ENCODE data around the gene ITPRIP. TPM values are rescaled to one million over a fixed set of nuclear protein-coding genes. Genes with fewer than 3 reads are reported as not detected.

Gene ITPRIP
- total and polyA plus RNA-seq, 2 donors from 2014 or later = 9.0 to 21.6 TPM

GRCh38 chr10:104316321-104317099 is 21.8 kb downstream of the ITPRIP start:
- H3K9ac ChIP-seq (ENCODE audit: low read length in 3 of 3) = no peak overlapping the region

GRCh38 chr10:104315486-104315921 is 22.8 kb downstream of the ITPRIP start:
- TF ChIP-seq CTCF (IDR thresholded peaks at IDR 0.05; ENCODE audit: borderline replicate concordance, extremely low read depth, insufficient read depth) = no peak
- FAIRE-seq = no peak
- DNase-seq = no peak
- intact Hi-C loops (cut with DNase I) = no loop called here
- Histone ChIP-seq H3K27me3 (ENCODE audit: control insufficient read depth, insufficient read depth, low read length) (no peaks in the 10 kb centered on the region), H3K9ac (ENCODE audit: low read length in 3 of 3) (no peak overlapping the region), H3K4me1 (ENCODE audit: control insufficient read depth in 2 of 3, insufficient read depth in 2 of 3, low read depth in 1 of 3, low read length in 3 of 3) (peaks cover 0 to 23% (median 11%) of the 10 kb centered on the region in 3 donors), H3K27ac (ENCODE audit: low read depth in 2 of 2, low read length in 2 of 2) (no peak overlapping the region), H3K9me3 (ENCODE audit: control insufficient read depth in 2 of 3, insufficient read depth in 1 of 3, low read length in 3 of 3) (no peaks in the 10 kb centered on the region), H3K36me3 (ENCODE audit: control insufficient read depth in 2 of 3, insufficient read depth in 3 of 3, low read length in 3 of 3) (peaks cover 0 to 17% (median 2%) of the 10 kb centered on the region in 3 donors), H3K4me3 (ENCODE audit: low read length in 3 of 3) (no peak overlapping the region)

More at GRCh38 chr10:104316321-104317099, 21.8 kb downstream of the ITPRIP start:
- Histone ChIP-seq H3K27me3 (ENCODE audit: control insufficient read depth, insufficient read depth, low read length) (no peaks in the 10 kb centered on the region), H3K36me3 (ENCODE audit: control insufficient read depth in 2 of 3, insufficient read depth in 3 of 3, low read length in 3 of 3) (peaks cover 0 to 17% (median 2%) of the 10 kb centered on the region in 3 donors), H3K27ac (ENCODE audit: low read depth in 2 of 2, low read length in 2 of 2) (no peak overlapping the region), H3K4me1 (ENCODE audit: control insufficient read depth in 2 of 3, insufficient read depth in 2 of 3, low read depth in 1 of 3, low read length in 3 of 3) (peaks cover 0 to 24% (median 10%) of the 10 kb centered on the region in 3 donors), H3K9me3 (ENCODE audit: control insufficient read depth in 2 of 3, insufficient read depth in 1 of 3, low read length in 3 of 3) (no peaks in the 10 kb centered on the region), H3K4me3 (ENCODE audit: low read length in 3 of 3) (no peak overlapping the region)
- FAIRE-seq (no peak), DNase-seq (no peak)
- intact Hi-C loops (cut with DNase I) = no loop called here
- TF ChIP-seq CTCF (IDR thresholded peaks at IDR 0.05; ENCODE audit: borderline replicate concordance, extremely low read depth, insufficient read depth) = no peak

- no peak overlapping the region for H3K9ac ChIP-seq (ENCODE audit: low read length in 3 of 3)
- H3K27me3 ChIP-seq (ENCODE audit: control insufficient read depth, insufficient read depth, low read length) = no peaks in the 10 kb centered on the region
- H3K9me3 ChIP-seq (ENCODE audit: control insufficient read depth in 2 of 3, insufficient read depth in 1 of 3, low read length in 3 of 3) = no peaks in the 10 kb centered on the region
- intact Hi-C loops (cut with DNase I) = no loop called here
- no peak overlapping the region for H3K4me3 ChIP-seq (ENCODE audit: low read length in 3 of 3)
- FAIRE-seq = no peak
- H3K36me3 ChIP-seq (ENCODE audit: control insufficient read depth in 2 of 3, insufficient read depth in 3 of 3, low read length in 3 of 3) = peaks cover 0 to 17% (median 2%) of the 10 kb centered on the region in 3 donors
- no peak for TF ChIP-seq CTCF (IDR thresholded peaks at IDR 0.05; ENCODE audit: borderline replicate concordance, extremely low read depth, insufficient read depth)
- no peak for DNase-seq
- H3K4me1 ChIP-seq (ENCODE audit: control insufficient read depth in 2 of 3, insufficient read depth in 2 of 3, low read depth in 1 of 3, low read length in 3 of 3) = peaks cover 0 to 28% (median 17%) of the 10 kb centered on the region in 3 donors
- no peak overlapping the region for H3K27ac ChIP-seq (ENCODE audit: low read depth in 2 of 2, low read length in 2 of 2)
Measured at GRCh38 chr10:104314591-104315485, 23.4 kb downstream of the ITPRIP start.
